SHP77 (cell line): ENCODE data around the gene GULP1.
A peak's percentile ranks its signal among the peaks of the same experiment; 100 is the strongest.
"Not testable (repeated sequence)": the region's sequence is repeated elsewhere in the genome, so short reads cannot be mapped to it uniquely, and the experiment has no call there.

Source experiments
- DNase-seq, 2 experiments: peaks; one replicate each; lab custom pipeline; 2025; lab: John Stamatoyannopoulos, UW

The GULP1 gene

GRCh38 chr2:188292348-188293239, 920 bp downstream of the GULP1 start:
- DNase-seq: peak; percentile 91 to 92

- peak; percentile 79 to 81 for DNase-seq
Measured at GRCh38 chr2:188293601-188294351, 2.1 kb downstream of the GULP1 start.

DNA sequence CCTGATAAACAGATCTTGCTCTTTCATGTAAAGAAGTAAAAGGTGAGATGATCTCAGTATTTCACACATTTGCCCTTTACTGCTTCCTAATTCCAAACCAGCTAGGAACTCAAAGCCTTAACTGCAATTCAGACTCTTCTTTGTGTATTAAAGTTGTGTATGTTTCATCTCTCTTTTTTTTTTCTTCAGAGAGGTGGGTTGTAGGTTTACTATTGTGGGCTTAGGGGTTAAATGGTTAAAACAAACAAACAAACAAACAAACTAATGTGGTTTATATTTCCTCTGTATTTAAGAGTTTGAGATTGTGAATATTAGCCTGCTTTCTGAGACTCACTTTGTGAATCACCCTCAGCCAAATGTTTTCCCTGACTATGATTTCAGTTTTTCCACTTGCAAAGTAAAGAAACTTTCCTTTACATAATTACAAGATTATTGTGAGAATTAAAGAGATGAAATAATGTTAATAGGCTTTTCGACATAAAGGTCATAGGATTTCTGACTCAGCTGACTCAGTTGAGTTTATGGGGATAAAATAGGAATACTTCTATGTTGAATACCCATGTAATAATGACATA, 2.8 kb downstream of the GULP1 start:
- no peak for DNase-seq

DNA sequence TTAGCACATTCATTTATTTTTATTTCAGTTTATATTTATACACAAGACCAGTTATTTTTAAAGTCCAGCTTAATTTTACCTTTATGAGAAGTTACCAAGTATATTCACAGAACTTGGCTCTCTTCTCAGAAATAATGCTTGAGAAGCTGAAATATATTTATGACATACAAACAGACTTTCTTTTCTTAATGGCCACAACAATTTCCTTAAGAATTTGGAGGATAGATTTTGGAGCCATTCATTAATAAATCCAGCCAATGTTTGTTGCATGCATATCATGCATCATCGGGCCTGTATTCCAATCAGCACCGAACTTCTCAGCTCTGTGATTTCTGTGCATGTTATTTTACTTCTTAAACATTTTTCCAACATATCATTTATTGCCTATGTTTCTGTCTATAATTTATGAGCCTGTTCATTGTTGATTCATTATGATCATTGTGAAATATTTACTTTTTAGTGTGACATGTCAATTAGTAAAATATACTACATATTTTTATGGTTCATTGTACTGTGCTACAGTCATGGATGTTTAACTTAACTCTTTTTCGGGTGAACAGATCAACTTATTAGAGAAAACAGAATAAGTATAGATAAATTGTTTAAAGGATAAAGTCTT, 3.5 kb downstream of the GULP1 start:
- DNase-seq: no peak

- no peak for DNase-seq
Measured at GRCh38 chr2:188297978-188298377, 6.3 kb downstream of the GULP1 start.

DNA sequence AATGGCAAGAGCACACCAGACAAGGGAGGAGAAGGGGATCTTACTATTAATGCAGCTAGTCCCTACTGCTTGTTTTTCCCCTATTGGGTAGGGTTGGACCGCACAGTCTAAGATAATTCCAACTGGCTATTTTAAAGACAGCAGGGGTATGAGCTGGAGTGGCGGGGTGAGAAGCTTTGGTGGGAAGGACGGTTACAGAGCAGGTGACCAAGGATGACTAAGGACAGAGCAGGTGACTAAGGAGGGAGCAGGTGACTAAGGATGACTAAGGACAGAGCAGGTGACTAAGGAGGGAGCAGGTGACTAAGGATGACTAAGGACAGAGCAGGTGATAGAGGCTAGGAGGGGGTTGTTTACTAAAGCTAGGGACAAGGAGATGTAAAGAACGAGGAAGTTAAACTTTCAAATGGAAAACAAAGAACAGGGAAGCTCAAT, 7.3 kb downstream of the GULP1 start:
- DNase-seq: not testable (repeated sequence)

GRCh38 chr2:188303363-188304031, 11.8 kb downstream of the GULP1 start:
- DNase-seq: no peak

DNA sequence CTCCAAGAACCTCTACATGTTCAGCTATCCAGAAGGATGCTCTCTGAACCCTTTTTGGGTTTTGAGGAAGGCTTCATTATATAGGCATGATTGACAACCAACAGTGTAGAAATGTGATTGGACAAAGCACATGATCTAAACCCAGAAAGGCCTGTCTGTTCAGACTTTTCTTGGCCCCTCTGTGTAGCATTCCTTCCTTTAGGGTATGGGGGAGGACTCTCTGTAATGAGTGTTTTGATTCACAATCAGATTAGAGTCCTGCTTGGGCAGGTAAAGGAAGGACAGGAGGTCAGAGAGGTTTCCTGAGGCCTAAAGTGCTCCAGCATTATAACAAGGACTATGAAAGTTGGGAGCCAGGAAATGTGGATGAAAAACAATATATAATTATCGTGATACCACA, 13.6 kb downstream of the GULP1 start:
- no peak for DNase-seq

GRCh38 chr2:188306271-188306670, 14.6 kb downstream of the GULP1 start:
- no peak for DNase-seq

- DNase-seq: no peak
Measured at GRCh38 chr2:188307850-188308283, 16.2 kb downstream of the GULP1 start.

DNA sequence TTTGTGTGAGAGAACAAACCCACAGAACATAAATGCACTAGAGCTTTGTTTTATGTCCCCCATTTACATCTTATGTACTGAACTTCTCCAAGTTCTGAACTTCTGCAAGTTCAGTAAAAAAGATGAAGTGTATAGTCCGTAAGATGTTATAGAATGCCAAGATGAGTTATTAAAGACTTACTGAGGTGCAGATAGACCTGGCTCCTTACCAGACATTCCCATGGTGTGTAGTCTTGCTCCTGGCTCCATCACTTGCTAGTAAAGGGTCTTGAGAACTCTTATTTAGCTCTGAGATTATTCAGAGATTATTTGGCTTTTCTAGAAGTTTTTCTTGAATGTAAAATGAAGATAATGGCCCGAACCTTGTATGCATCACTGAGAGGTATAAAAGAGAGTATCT, 16.8 kb downstream of the GULP1 start:
- DNase-seq: no peak

- no peak for DNase-seq
Measured at GRCh38 chr2:188309364-188309763, 17.7 kb downstream of the GULP1 start.

- DNase-seq: no peak
Measured at GRCh38 chr2:188314314-188315054, 22.8 kb downstream of the GULP1 start.

- DNase-seq: no peak
Measured at GRCh38 chr2:188315750-188316149, 24.1 kb downstream of the GULP1 start.

DNA sequence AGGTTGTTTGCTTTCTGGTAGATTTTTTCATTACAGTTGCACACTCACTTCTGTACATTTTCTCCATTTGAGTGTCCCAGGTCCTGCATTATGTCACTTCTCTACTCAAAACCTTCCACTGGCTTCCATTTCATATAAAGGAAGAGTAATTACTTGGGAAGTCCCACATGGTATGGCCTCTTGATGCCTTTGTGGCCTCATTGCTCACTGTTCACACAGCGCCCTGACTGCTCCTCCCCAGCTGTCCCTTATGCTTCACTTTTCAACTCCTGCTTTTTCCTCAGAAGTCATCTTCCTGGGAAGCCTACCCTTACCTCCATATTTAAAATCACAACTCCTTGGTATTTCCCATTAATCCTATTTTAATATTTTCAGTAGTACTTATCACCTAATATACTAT, 24.7 kb downstream of the GULP1 start:
- DNase-seq: no peak

- no peak for DNase-seq
Measured at GRCh38 chr2:188316791-188317423, 25.2 kb downstream of the GULP1 start.

- DNase-seq: no peak
Measured at GRCh38 chr2:188318161-188318749, 26.6 kb downstream of the GULP1 start.

DNA sequence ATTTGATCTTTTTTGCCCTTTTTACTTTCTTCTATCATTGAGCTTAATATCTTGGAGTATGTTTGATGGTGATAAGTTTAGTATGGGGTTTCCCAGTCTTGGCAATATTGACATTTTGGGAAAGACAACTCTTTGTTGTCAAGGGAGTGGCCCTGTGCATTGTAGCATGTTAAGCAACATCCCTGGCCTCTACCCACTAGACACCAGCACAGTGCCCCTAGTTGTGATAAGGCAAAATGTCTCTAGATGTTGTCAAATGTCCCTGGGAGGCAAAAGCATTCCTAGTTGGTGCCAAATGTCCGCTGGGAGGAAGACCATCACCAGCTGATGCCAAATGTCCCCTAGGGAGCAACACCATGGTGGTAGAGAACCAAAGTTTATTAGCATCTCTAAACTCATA, 28.2 kb downstream of the GULP1 start:
- no peak for DNase-seq

- no peak for DNase-seq
Measured at GRCh38 chr2:188320861-188321260, 29.2 kb downstream of the GULP1 start.
